ENCODE data around the gene AKR1B15.
"Not testable (repeated sequence)": the region's sequence is repeated elsewhere in the genome, so short reads cannot be mapped to it uniquely, and the experiment has no call there.

Gene AKR1B15

GRCh38 chr7:134514663-134515062, 34.2 kb upstream of the AKR1B15 start:
- no peak overlapping the region for H3K4me3 ChIP-seq (ENCODE audit: low read length)
- no peaks in the 10 kb centered on the region for H3K36me3 ChIP-seq (ENCODE audit: insufficient read depth, low read length)
- no peak overlapping the region for H3K4me2 ChIP-seq (ENCODE audit: low read length)
- no peak overlapping the region for H3K9ac ChIP-seq (ENCODE audit: low read depth, low read length)
- no peaks in the 10 kb centered on the region for H3K9me3 ChIP-seq (replicated peaks; ENCODE audit: low read length)
- no peaks in the 10 kb centered on the region for H3K27me3 ChIP-seq (ENCODE audit: control insufficient read depth, insufficient read depth, low read length)
- peaks cover 19% of the 10 kb centered on the region for H3K4me1 ChIP-seq (ENCODE audit: control insufficient read depth, insufficient read depth, low read length)

- Histone ChIP-seq H3K4me1 (ENCODE audit: control insufficient read depth, insufficient read depth, low read length) (peaks cover 19% of the 10 kb centered on the region), H3K9ac (ENCODE audit: low read depth, low read length) (peak overlapping the region; percentile 7), H3K9me3 (replicated peaks; ENCODE audit: low read length) (no peaks in the 10 kb centered on the region), H3K36me3 (ENCODE audit: insufficient read depth, low read length) (no peaks in the 10 kb centered on the region), H3K4me2 (ENCODE audit: low read length) (peak overlapping the region; percentile 59), H3K4me3 (ENCODE audit: low read length) (peak overlapping the region; percentile 6), H3K27me3 (ENCODE audit: control insufficient read depth, insufficient read depth, low read length) (no peaks in the 10 kb centered on the region)
Measured at GRCh38 chr7:134515569-134516468, 33.1 kb upstream of the AKR1B15 start.

GRCh38 chr7:134520130-134520529, 28.8 kb upstream of the AKR1B15 start:
- Histone ChIP-seq H3K9me3 (replicated peaks; ENCODE audit: low read length) (no peaks in the 10 kb centered on the region), H3K4me3 (ENCODE audit: low read length) (no peak overlapping the region), H3K36me3 (ENCODE audit: insufficient read depth, low read length) (no peaks in the 10 kb centered on the region), H3K4me2 (ENCODE audit: low read length) (no peak overlapping the region), H3K27me3 (ENCODE audit: control insufficient read depth, insufficient read depth, low read length) (no peaks in the 10 kb centered on the region), H3K9ac (ENCODE audit: low read depth, low read length) (no peak overlapping the region), H3K4me1 (ENCODE audit: control insufficient read depth, insufficient read depth, low read length) (peaks cover 17% of the 10 kb centered on the region)

- no peak overlapping the region for H3K4me2 ChIP-seq (ENCODE audit: low read length)
- H3K9me3 ChIP-seq (replicated peaks; ENCODE audit: low read length): no peaks in the 10 kb centered on the region
- peaks cover 10% of the 10 kb centered on the region for H3K4me1 ChIP-seq (ENCODE audit: control insufficient read depth, insufficient read depth, low read length)
- no peak overlapping the region for H3K4me3 ChIP-seq (ENCODE audit: low read length)
- no peak overlapping the region for H3K9ac ChIP-seq (ENCODE audit: low read depth, low read length)
- no peaks in the 10 kb centered on the region for H3K27me3 ChIP-seq (ENCODE audit: control insufficient read depth, insufficient read depth, low read length)
- no peaks in the 10 kb centered on the region for H3K36me3 ChIP-seq (ENCODE audit: insufficient read depth, low read length)
Measured at GRCh38 chr7:134522601-134523000, 26.3 kb upstream of the AKR1B15 start.

- Histone ChIP-seq H3K27me3 (ENCODE audit: control insufficient read depth, insufficient read depth, low read length) (peaks cover 14% of the 10 kb centered on the region), H3K4me1 (ENCODE audit: control insufficient read depth, insufficient read depth, low read length) (peaks cover 22% of the 10 kb centered on the region)
- not testable (repeated sequence) for H3K4me2 ChIP-seq (ENCODE audit: low read length); H3K9me3 ChIP-seq (replicated peaks; ENCODE audit: low read length); H3K36me3 ChIP-seq (ENCODE audit: insufficient read depth, low read length); H3K4me3 ChIP-seq (ENCODE audit: low read length); H3K9ac ChIP-seq (ENCODE audit: low read depth, low read length)
Measured at GRCh38 chr7:134525449-134525848, 23.5 kb upstream of the AKR1B15 start.

- not testable (repeated sequence) for H3K36me3 ChIP-seq (ENCODE audit: insufficient read depth, low read length); H3K9ac ChIP-seq (ENCODE audit: low read depth, low read length); H3K9me3 ChIP-seq (replicated peaks; ENCODE audit: low read length); H3K4me3 ChIP-seq (ENCODE audit: low read length); H3K4me2 ChIP-seq (ENCODE audit: low read length)
- Histone ChIP-seq H3K4me1 (ENCODE audit: control insufficient read depth, insufficient read depth, low read length) (peaks cover 21% of the 10 kb centered on the region), H3K27me3 (ENCODE audit: control insufficient read depth, insufficient read depth, low read length) (peaks cover 14% of the 10 kb centered on the region)
Measured at GRCh38 chr7:134526552-134527248, 22.2 kb upstream of the AKR1B15 start.

- no peak overlapping the region for H3K9ac ChIP-seq (ENCODE audit: low read depth, low read length)
- H3K9me3 ChIP-seq (replicated peaks; ENCODE audit: low read length): no peaks in the 10 kb centered on the region
- no peaks in the 10 kb centered on the region for H3K36me3 ChIP-seq (ENCODE audit: insufficient read depth, low read length)
- peak overlapping the region; percentile 42 for H3K4me3 ChIP-seq (ENCODE audit: low read length)
- H3K4me2 ChIP-seq (ENCODE audit: low read length): peak overlapping the region; percentile 70
- peaks cover 28% of the 10 kb centered on the region for H3K4me1 ChIP-seq (ENCODE audit: control insufficient read depth, insufficient read depth, low read length)
- H3K27me3 ChIP-seq (ENCODE audit: control insufficient read depth, insufficient read depth, low read length): peaks cover 14% of the 10 kb centered on the region
Measured at GRCh38 chr7:134527979-134528371, 20.9 kb upstream of the AKR1B15 start.

- Histone ChIP-seq H3K9ac (ENCODE audit: low read depth, low read length) (no peak overlapping the region), H3K4me1 (ENCODE audit: control insufficient read depth, insufficient read depth, low read length) (peaks cover 34% of the 10 kb centered on the region), H3K4me2 (ENCODE audit: low read length) (no peak overlapping the region), H3K9me3 (replicated peaks; ENCODE audit: low read length) (no peaks in the 10 kb centered on the region), H3K36me3 (ENCODE audit: insufficient read depth, low read length) (no peaks in the 10 kb centered on the region), H3K4me3 (ENCODE audit: low read length) (no peak overlapping the region), H3K27me3 (ENCODE audit: control insufficient read depth, insufficient read depth, low read length) (peaks cover 14% of the 10 kb centered on the region)
Measured at GRCh38 chr7:134528749-134529148, 20.2 kb upstream of the AKR1B15 start.

- Histone ChIP-seq H3K4me2 (ENCODE audit: low read length) (no peak overlapping the region), H3K27me3 (ENCODE audit: control insufficient read depth, insufficient read depth, low read length) (peaks cover 14% of the 10 kb centered on the region), H3K9me3 (replicated peaks; ENCODE audit: low read length) (no peaks in the 10 kb centered on the region), H3K4me3 (ENCODE audit: low read length) (no peak overlapping the region), H3K4me1 (ENCODE audit: control insufficient read depth, insufficient read depth, low read length) (peaks cover 35% of the 10 kb centered on the region), H3K36me3 (ENCODE audit: insufficient read depth, low read length) (no peaks in the 10 kb centered on the region), H3K9ac (ENCODE audit: low read depth, low read length) (no peak overlapping the region)
Measured at GRCh38 chr7:134530460-134530859, 18.4 kb upstream of the AKR1B15 start.

GRCh38 chr7:134532180-134532953, 16.5 kb upstream of the AKR1B15 start:
- H3K4me2 ChIP-seq (ENCODE audit: low read length): no peak overlapping the region
- peaks cover 18% of the 10 kb centered on the region for H3K27me3 ChIP-seq (ENCODE audit: control insufficient read depth, insufficient read depth, low read length)
- no peaks in the 10 kb centered on the region for H3K36me3 ChIP-seq (ENCODE audit: insufficient read depth, low read length)
- no peak overlapping the region for H3K9ac ChIP-seq (ENCODE audit: low read depth, low read length)
- H3K4me1 ChIP-seq (ENCODE audit: control insufficient read depth, insufficient read depth, low read length): peaks cover 30% of the 10 kb centered on the region
- no peaks in the 10 kb centered on the region for H3K9me3 ChIP-seq (replicated peaks; ENCODE audit: low read length)
- no peak overlapping the region for H3K4me3 ChIP-seq (ENCODE audit: low read length)

- H3K4me3 ChIP-seq (ENCODE audit: low read length): no peak overlapping the region
- H3K4me1 ChIP-seq (ENCODE audit: control insufficient read depth, insufficient read depth, low read length): peaks cover 25% of the 10 kb centered on the region
- H3K9me3 ChIP-seq (replicated peaks; ENCODE audit: low read length): no peaks in the 10 kb centered on the region
- H3K4me2 ChIP-seq (ENCODE audit: low read length): no peak overlapping the region
- peaks cover 18% of the 10 kb centered on the region for H3K27me3 ChIP-seq (ENCODE audit: control insufficient read depth, insufficient read depth, low read length)
- H3K9ac ChIP-seq (ENCODE audit: low read depth, low read length): no peak overlapping the region
- no peaks in the 10 kb centered on the region for H3K36me3 ChIP-seq (ENCODE audit: insufficient read depth, low read length)
Measured at GRCh38 chr7:134532954-134533218, 16.0 kb upstream of the AKR1B15 start.

Measured in skeletal muscle satellite cell (primary cell).